Endothelial cell of umbilical vein (primary cell): ENCODE measurements around the gene HOXC12.

Experiments
- CTCF ChIP-seq, 2 donors: IDR thresholded peaks; 1 replicate in 1 of 2; 2 replicates in 1 of 2; pipeline ENCODE4 v1.5.1; 2011; ENCODE audit warnings: low read length in 2 of 2, mild to moderate bottlenecking in 2 of 2, moderate library complexity in 2 of 2, control low read depth in 1 of 2, inconsistent platforms in 1 of 2, low read depth in 1 of 2; ENCODE audit not compliant: insufficient read depth in 1 of 2; ENCODE audit errors: extremely low read depth in 1 of 2
- EZH2 ChIP-seq: IDR thresholded peaks from 2 replicates; pipeline ENCODE4 v1.6.1; 2012; ENCODE audit warnings: borderline replicate concordance, low read depth, mild to moderate bottlenecking, moderate library complexity, low read length, inconsistent platforms; ENCODE audit not compliant: severe bottlenecking
- JUN ChIP-seq: IDR thresholded peaks from 2 replicates; pipeline ENCODE4 v1.6.1; 2011; ENCODE audit warnings: borderline replicate concordance, low read depth; ENCODE audit not compliant: insufficient read length, insufficient read depth
- POLR2A ChIP-seq: IDR thresholded peaks from 2 replicates; pipeline ENCODE4 v1.6.1; 2012; ENCODE audit warnings: low read depth, mild to moderate bottlenecking, control low read depth, low read length
- POLR2AphosphoS5 ChIP-seq: IDR thresholded peaks from 2 replicates; pipeline ENCODE4 v1.6.1; 2012; ENCODE audit warnings: low read depth, mild to moderate bottlenecking, control low read depth, low read length, moderate library complexity; ENCODE audit not compliant: insufficient read depth

- no peak for TF ChIP-seq CTCF (IDR thresholded peaks at IDR 0.05; ENCODE audit: extremely low read depth in 1 of 2, insufficient read depth in 1 of 2, low read depth in 1 of 2, low read length in 2 of 2)
- TF ChIP-seq POLR2A, result no peak
- no peak for TF ChIP-seq JUN
- TF ChIP-seq POLR2AphosphoS5, result no peak
- TF ChIP-seq EZH2, result no peak
Measured at GRCh38 chr12:54005531-54005852, 50.8 kb downstream of the HOXC12 start.
